HG02759 (cell line): ENCODE results near the gene GUCY1B1.
"Not testable (repeated sequence)": the region's sequence is repeated elsewhere in the genome, so short reads cannot be mapped to it uniquely, and the experiment has no call there.

Experiments
- ATAC-seq: cut with Tn5 transposase; IDR thresholded peaks from one replicate; pipeline ENCODE4 v1.9.1; 2021; ENCODE audit warnings: mild to moderate bottlenecking, moderate library complexity; ENCODE audit not compliant: unreplicated experiment

The GUCY1B1 gene

GRCh38 chr4:155797581-155797980 is 38.8 kb downstream of the GUCY1B1 start:
- ATAC-seq, result not testable (repeated sequence)

- ATAC-seq, result no peak
Observed at GRCh38 chr4:155799116-155799793, 40.4 kb downstream of the GUCY1B1 start.

DNA sequence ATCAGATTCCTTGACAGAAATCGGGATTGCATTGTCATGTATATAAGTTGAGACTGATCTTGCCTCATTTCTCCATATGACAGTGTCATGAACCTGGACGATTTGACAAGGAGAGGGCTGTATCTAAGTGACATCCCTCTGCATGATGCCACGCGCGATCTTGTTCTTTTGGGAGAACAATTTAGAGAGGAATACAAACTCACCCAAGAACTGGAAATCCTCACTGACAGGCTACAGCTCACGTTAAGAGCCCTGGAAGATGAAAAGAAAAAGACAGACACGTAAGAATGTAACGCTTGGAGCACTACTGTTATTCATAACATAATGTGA is 40.9 kb downstream of the GUCY1B1 start:
- no peak for ATAC-seq

GRCh38 chr4:155800685-155801343 is 42.0 kb downstream of the GUCY1B1 start:
- ATAC-seq, result no peak

DNA sequence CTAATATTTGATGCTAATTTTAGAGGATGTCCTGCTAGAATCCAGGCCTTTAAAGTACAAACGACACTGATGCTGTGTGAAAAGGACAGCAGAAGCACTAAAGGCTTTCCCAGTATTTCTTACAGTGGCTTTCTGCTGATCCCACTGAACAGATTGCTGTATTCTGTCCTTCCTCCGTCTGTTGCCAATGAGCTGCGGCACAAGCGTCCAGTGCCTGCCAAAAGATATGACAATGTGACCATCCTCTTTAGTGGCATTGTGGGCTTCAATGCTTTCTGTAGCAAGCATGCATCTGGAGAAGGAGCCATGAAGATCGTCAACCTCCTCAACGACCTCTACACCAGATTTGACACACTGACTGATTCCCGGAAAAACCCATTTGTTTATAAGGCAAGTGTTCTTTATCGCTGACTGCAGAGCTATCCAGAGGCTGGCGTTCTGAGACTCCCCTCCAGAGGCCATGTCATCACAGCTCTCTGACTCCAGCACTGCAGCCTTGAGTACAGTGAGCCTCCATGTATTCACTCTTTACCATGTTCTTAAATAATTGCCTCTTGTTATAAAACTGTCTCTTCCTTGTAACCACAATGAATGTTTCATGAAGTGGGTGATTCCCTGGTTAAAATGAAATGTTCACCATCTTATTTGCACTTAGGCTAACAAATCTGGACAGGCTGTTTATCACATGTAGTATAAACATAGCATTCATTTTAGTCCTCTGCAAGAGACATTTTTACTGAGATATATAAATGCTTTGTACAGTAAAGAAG is 43.6 kb downstream of the GUCY1B1 start:
- ATAC-seq, result no peak

- ATAC-seq, result no peak
Observed at GRCh38 chr4:155805016-155805415, 46.2 kb downstream of the GUCY1B1 start.

GRCh38 chr4:155807021-155807420 is 48.2 kb downstream of the GUCY1B1 start:
- no peak for ATAC-seq

- ATAC-seq, result peak; percentile 99
Observed at GRCh38 chr4:155809835-155810234, 51.0 kb downstream of the GUCY1B1 start.

GRCh38 chr4:155811083-155811482 is 52.3 kb downstream of the GUCY1B1 start:
- no peak for ATAC-seq

DNA sequence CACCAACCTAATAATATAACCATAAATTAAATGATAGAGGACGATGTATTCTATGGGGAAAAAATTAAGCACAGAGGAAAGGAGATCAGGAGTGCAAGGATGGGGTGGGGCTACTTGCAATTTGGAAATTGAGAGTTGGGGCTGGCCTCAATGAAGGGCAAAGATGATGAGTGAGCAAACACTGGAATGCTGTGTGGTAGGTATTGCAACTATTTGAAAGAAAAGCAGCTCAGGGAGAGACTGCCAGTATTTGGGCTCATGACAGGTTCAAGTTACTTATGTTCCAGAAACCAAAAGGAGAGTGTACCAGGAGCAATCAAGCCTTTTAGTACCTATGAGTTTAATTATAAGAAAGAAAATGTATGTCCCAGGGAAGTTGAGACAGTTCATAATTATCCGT is 59.8 kb downstream of the GUCY1B1 start:
- no peak for ATAC-seq

DNA sequence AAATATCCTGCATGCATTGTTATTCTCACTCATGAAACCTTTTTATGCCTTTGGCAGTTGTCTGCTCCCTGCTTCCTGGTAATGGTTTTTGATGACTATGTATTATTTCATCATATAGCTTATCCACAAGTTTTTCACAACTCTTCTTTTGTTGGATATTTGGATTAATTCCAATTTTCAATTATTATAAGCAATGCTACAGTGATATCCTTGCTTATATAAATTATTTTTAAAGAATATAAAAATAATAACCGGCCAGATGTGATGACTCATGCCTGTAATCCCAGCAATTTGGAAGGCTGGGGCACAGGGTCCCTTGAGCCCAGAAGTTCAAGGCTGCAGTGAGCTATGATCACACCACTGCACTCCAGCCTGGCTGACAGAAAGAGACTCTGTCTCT is 60.2 kb downstream of the GUCY1B1 start:
- no peak for ATAC-seq

GRCh38 chr4:155820887-155821518 is 62.2 kb downstream of the GUCY1B1 start:
- ATAC-seq, result no peak

DNA sequence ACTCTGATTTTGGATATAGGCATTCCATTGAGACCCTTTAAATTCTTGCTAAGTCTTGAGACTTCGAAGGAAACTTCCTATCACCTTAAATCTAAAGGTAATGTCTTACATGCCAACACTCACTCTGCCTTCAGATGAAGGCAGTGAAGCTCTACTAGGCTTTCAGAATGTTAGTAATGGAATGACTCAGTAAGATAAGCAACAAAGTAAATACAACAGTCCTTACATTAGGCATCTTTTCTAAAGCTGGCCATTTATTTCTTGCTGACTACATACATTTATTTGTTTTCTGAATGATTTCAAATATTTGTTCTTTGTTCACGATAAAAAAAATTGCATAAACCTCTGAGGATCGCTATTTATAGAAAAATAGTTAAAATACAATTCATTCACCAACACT is 63.8 kb downstream of the GUCY1B1 start:
- no peak for ATAC-seq

DNA sequence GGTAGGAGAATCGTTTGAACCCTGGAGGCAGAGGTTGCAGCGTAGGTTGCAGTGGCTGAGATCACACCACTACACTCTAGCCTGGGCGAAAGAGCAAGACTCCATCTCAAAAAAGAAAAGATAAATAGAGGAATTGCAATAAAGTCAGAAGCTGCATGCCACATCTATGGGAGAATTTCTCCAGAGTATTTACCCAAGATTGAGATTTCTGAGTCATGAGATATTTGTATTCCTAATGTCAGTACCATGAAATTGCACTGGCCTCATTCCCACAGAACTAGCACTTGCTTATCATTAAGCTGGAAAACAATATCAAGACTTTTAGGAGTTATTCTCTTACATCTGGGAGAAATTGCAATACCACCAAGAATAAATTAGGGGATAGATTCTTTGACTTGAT is 69.8 kb downstream of the GUCY1B1 start:
- ATAC-seq, result no peak

GRCh38 chr4:155832664-155833063 is 73.8 kb downstream of the GUCY1B1 start:
- no peak for ATAC-seq

DNA sequence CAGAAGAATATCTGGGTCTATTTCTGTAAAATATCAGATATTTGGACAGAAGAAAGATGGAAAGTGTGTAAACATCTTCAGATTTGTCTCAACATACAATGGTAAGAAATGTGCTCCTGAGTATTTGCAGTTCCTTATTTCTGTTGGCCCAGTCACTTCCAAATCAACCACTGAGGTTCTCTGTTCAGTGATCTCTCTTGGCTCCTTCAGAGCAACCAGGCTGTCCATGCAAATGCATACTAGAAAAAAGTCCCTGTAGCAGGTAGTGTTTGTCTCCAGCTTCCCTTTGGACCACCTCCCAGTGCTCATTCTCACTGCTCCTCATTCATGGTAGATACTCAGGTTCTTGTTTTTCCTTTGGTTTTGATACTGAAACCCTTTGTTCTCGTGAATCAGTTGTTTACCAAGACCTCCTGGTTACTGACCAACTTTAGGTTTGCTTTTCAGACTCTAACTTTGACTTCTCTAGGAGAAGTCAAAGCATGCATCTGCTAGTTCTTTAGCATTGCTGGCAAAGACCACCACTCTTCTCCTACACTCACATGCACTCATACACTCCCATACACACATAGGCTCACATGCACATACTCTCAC is 78.5 kb downstream of the GUCY1B1 start:
- ATAC-seq, result no peak

GRCh38 chr4:155842080-155842479 is 83.3 kb downstream of the GUCY1B1 start:
- ATAC-seq, result no peak

GRCh38 chr4:155846929-155847328 is 88.1 kb downstream of the GUCY1B1 start:
- no peak for ATAC-seq

- ATAC-seq, result no peak
Observed at GRCh38 chr4:155849042-155849441, 90.2 kb downstream of the GUCY1B1 start.

- ATAC-seq, result no peak
Observed at GRCh38 chr4:155853189-155853588, 94.4 kb downstream of the GUCY1B1 start.

- ATAC-seq, result peak; percentile 45
Observed at GRCh38 chr4:155854582-155855226, 95.9 kb downstream of the GUCY1B1 start.
